Activated CD4-positive, alpha-beta T cell treated with anti-CD3 and anti-CD28 coated beads, Interleukin-2, amount 10 ng/mL, durations not matched to agents 24 days and 14 days (primary cell): ENCODE data around the gene ARL3. TPM values are rescaled to one million over a fixed set of nuclear protein-coding genes. Genes with fewer than 3 reads are reported as not detected.
A peak's percentile ranks its signal among the peaks of the same experiment; 100 is the strongest.

Source experiments
- DNase-seq: peaks from one replicate; pipeline ENCODE4 v3.0.0; 2022
- H3K27ac Mint-ChIP-seq: one replicate; pipeline ENCODE4 v1.8.0; 2022; ENCODE audit warnings: mild to moderate bottlenecking, mixed read lengths
- H3K27me3 Mint-ChIP-seq: one replicate; pipeline ENCODE4 v1.8.0; 2022; ENCODE audit warnings: mixed read lengths
- H3K36me3 Mint-ChIP-seq: one replicate; pipeline ENCODE4 v1.8.0; 2022; ENCODE audit warnings: low read depth, mild to moderate bottlenecking, mixed read lengths
- H3K4me1 Mint-ChIP-seq: one replicate; pipeline ENCODE4 v1.8.0; 2021; ENCODE audit warnings: mixed read lengths
- H3K4me3 Mint-ChIP-seq: one replicate; pipeline ENCODE4 v1.8.0; 2022; ENCODE audit warnings: mild to moderate bottlenecking, moderate library complexity, mixed read lengths
- H3K9me3 Mint-ChIP-seq: one replicate; pipeline ENCODE4 v1.8.0; 2021; ENCODE audit warnings: mixed read lengths
- intact Hi-C: fragments of 100-400 bp; cut with micrococcal nuclease; formaldehyde crosslinking; loops from one replicate; pipeline ENCODE4 v1.15.1; 2023
- total RNA-seq: library from RNA; stranded (reverse); gene quantifications from 2 replicates; pipeline ENCODE4 v1.2.3, GENCODE V29; 2022

The ARL3 gene
- total RNA-seq, 1 donor from 2014 or later, result 6.4 TPM

DNA sequence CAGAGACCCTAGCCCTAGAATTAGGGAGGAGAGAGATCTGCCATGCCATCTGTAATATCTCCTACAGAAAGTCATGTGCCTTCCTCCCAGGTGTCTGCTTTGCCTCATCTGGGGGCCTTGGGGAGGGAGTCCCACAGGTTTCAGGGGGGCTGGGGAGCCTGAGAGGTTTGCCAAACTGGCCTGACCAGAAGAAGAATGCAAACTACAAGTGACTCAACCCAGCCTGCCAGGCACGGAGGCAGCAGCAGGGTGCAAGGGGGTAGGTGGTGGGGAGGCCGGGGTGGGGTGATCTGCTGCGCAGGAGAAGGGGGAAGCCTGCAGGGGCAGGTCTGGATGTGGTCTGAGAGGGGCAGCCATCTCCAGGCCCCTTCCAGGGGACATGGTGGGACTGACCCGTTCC, 79.5 kb downstream of the ARL3 start:
- DNase-seq, result no peak
- H3K4me1 Mint-ChIP-seq, result peaks cover 43% of the 10 kb centered on the region
- no peak overlapping the region for H3K4me3 Mint-ChIP-seq
- no peaks in the 10 kb centered on the region for H3K36me3 Mint-ChIP-seq
- no peaks in the 10 kb centered on the region for H3K27me3 Mint-ChIP-seq
- peak overlapping the region; percentile 43 for H3K27ac Mint-ChIP-seq
- H3K9me3 Mint-ChIP-seq, result no peaks in the 10 kb centered on the region
- intact Hi-C loops, result no loop called here

DNA sequence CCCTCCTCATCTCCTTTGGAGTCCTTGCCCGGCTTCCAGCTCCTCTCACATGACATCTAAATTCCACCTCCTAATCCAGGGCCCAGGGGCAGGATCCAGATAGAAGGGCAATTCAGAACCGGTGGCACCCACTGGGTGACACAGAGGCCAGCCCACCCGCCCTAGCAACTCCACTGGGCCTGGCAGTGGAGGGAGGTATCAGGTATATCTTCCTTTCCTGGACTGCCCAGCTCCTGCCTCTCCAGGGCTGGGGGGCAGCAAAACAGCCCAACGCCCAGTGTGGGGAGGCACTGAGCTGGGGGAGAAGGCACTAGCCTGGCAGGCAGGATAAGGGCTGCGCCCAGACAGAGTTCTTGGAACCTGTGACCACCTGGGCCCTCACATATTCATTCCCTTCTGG, 80.3 kb downstream of the ARL3 start:
- intact Hi-C loops, result no loop called here
- Mint-ChIP-seq H3K27ac (peak overlapping the region; percentile 87), H3K4me3 (peak overlapping the region; percentile 65), H3K4me1 (peaks cover 43% of the 10 kb centered on the region), H3K27me3 (no peaks in the 10 kb centered on the region), H3K36me3 (no peaks in the 10 kb centered on the region), H3K9me3 (no peaks in the 10 kb centered on the region)
- DNase-seq, result no peak

DNA sequence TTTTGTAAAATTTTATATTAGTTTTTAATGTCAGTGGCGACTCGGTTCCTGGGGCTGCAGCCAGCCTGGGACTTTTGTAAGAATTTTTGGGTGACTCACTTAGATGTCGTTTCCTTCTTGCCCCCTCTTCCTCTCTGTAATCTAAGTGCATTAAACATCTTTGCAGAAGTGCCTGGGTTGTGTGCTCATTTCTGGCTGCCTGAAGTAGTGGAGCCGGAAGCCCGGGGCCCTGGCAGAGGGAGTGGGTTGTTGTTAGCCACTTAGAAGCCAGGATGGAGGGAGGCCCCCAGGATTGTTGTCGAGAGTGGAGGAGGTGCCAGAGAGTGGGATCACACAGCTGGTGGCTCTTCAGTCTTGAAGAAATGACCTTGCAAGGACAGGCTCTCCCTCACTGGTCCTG, 80.9 kb downstream of the ARL3 start:
- Mint-ChIP-seq H3K27ac (peak overlapping the region; percentile 87), H3K9me3 (no peaks in the 10 kb centered on the region), H3K4me3 (peak overlapping the region; percentile 65), H3K36me3 (no peaks in the 10 kb centered on the region), H3K4me1 (peaks cover 42% of the 10 kb centered on the region), H3K27me3 (no peaks in the 10 kb centered on the region)
- intact Hi-C loops, result no loop called here
- peak; percentile 74 for DNase-seq

DNA sequence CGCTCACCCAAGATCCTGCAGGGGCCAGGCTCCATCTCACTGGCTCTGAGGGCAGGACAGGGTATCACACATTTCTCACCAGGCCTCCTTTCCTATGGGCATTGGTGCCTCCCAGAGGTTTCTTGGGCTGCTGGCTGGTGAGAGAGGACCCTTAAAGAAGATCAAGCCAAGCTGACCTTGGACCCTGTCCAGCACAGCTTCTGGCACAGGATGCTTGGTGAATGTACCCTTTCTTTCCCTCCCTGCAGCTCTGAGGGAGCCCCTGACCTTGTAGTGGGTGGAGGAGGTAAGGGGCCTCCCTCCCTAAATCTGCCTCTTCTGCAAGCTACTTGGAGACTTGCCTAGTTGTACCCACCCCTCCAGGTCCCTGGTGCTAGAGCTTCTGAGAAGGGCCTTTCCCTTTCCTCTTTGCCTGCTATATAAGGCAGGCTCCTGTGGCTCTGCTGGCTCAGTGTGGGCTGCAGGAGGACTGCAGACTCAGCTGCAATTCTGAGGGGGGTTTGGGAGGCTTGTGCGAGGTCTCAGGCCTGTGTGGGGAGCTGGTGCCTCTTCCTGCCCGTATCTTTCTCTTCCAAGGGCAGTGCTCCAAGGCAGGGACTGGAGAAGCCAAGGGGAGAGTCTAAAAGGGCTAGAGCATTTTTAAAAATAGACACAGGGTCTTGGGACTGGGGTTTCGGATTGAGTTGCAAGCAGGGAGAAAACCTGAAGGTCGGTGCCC, 81.6 kb downstream of the ARL3 start:
- Mint-ChIP-seq H3K9me3 (no peaks in the 10 kb centered on the region), H3K36me3 (no peaks in the 10 kb centered on the region), H3K27ac (peak overlapping the region; percentile 87), H3K4me3 (peak overlapping the region; percentile 65), H3K4me1 (peaks cover 42% of the 10 kb centered on the region), H3K27me3 (no peaks in the 10 kb centered on the region)
- DNase-seq, result peak; percentile 66
- intact Hi-C loops, result no loop called here

DNA sequence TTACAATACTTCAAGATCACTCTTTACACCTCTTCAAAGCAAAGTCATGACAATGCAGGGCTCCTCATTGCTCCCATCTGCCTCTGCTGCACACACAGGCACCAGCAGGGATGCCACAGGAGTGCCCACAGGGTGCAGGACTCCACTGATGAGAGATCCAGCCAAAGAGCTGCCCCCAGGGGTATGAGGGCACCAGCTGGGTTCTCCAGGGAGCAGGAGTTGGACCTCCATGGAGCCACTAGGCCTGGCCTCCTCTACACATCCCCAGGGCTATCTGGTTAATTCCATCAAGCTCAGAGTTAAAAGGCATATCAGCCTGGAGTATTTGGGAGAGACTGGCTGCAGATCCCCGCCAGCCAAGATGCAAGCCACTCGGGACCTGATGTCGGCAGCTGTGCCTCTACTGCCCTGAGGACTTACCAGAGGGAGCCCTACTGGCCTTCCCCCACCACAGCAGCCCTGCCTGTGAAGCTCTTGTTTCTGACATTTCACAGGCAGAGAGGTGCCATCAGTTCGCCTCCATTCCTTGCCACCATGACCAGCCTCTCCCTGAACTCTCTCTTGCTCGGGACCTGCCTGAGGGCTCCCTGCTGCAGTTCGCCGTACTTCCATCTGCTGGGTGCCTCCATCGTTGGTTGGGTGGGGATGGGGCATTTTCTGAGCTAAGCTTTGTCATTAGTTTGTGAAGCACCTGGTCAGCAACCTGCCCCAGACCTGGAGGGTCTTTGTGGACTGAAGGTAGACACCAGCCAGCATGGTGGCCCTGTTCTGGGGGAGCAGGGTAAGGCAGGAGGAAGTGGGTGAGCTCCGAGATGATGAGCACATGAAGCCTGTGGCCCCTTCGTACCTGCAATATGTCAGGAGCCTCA, 82.4 kb downstream of the ARL3 start:
- H3K36me3 Mint-ChIP-seq, result no peaks in the 10 kb centered on the region
- intact Hi-C loops, result no loop called here
- H3K4me3 Mint-ChIP-seq, result no peak overlapping the region
- no peaks in the 10 kb centered on the region for H3K9me3 Mint-ChIP-seq
- no peak for DNase-seq
- peaks cover 39% of the 10 kb centered on the region for H3K4me1 Mint-ChIP-seq
- no peaks in the 10 kb centered on the region for H3K27me3 Mint-ChIP-seq
- H3K27ac Mint-ChIP-seq, result peak overlapping the region; percentile 87

DNA sequence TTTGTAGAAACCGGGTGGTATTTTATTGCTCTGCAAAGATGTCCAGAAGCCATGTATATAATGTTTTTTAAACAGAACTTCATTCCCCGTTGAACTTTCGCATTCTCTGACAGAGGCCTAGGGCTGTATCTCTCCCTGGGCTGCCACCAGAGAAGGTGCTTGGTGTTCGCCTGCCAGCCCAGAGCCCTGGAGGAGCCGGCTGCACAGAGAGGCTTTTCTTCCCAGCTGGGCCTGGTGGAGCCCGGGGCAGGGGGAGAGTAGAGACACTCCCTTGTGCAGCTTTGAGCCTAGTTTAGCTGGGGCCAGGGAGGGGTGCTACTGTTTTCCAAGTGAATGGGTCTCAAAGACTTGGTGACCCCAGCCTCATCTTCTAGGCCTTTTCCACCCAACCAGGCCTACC, 83.5 kb downstream of the ARL3 start:
- Mint-ChIP-seq H3K4me3 (no peak overlapping the region), H3K27me3 (no peaks in the 10 kb centered on the region), H3K9me3 (no peaks in the 10 kb centered on the region), H3K36me3 (no peaks in the 10 kb centered on the region), H3K27ac (no peak overlapping the region), H3K4me1 (peaks cover 36% of the 10 kb centered on the region)
- no peak for DNase-seq
- intact Hi-C loops, result no loop called here

DNA sequence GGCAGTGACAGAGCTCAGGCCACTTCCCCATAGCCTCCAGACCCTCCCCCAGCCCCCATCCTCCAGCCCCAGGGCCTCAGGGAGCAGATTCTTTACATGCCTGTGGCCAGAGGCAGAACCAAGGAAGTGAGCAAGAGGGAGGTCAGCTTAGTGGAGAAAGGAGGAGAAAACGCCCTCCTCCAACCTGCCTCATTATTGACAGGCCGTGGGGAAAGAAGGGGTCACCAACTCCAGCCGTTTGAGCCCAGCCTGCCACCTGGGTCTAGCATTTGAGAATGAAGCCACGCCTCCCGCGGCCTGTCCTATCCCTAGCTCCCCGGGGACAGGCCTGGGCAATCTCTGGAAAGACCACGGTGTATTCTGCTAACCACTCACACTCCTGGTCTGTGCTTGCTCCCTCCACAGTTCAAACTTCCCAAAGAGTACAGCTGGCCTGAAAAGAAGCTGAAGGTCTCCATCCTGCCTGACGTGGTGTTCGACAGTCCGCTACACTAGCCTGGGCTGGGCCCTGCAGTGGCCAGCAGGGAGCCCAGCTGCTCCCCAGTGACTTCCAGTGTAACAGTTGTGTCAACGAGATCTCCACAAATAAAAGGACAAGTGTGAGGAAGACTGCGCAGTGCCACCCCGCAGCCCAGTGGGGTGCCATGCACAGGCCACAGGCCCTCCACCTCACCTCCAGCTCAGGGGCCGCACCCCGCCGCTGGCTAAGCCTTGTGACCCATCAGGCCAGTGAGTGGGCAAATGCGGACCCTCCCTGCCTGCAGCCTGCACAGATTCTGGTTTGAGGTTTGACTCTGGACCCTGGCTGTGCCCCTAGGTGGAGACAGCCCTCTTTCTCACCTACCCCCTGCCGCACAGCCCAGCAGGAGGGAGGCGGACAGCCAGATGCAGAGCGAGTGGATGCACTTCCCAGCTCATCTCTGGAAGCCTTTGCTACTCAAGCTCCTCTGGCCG, 84.3 kb downstream of the ARL3 start:
- intact Hi-C loops, result no loop called here
- H3K4me3 Mint-ChIP-seq, result no peak overlapping the region
- no peaks in the 10 kb centered on the region for H3K27me3 Mint-ChIP-seq

DNA sequence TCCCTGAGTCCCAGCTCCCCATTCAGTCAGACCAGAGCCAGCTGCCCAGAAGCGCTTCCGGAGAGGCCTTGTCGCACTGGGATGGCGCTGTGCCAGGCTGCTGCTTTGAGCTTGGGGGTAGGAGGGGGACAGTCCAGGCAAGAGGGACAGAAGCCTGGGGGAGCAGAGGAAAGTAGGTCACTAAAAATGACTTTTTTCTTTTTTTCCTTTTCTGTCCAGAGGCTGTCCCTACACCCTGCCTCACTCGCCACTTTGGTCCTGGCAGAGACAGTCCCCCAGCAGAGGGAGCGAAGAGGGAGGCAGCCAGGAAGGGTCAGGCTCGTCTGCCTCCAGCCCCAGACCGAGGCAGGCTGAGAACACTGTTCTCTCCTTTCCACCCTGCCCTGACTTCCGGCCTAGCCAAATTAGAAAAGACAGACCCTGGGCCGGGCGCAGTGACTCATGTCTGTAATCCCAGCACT, 85.7 kb downstream of the ARL3 start:
- Mint-ChIP-seq H3K4me3 (no peak overlapping the region), H3K9me3 (no peaks in the 10 kb centered on the region), H3K36me3 (no peaks in the 10 kb centered on the region), H3K27me3 (no peaks in the 10 kb centered on the region), H3K27ac (no peak overlapping the region), H3K4me1 (peaks cover 18% of the 10 kb centered on the region)
- intact Hi-C loops, result no loop called here
- no peak for DNase-seq

More for the DNA sequence above, 84.3 kb downstream of the ARL3 start:
- no peak overlapping the region for H3K27ac Mint-ChIP-seq
- H3K9me3 Mint-ChIP-seq, result no peaks in the 10 kb centered on the region
- H3K4me1 Mint-ChIP-seq, result peaks cover 29% of the 10 kb centered on the region
- no peaks in the 10 kb centered on the region for H3K36me3 Mint-ChIP-seq
- DNase-seq, result no peak

DNA sequence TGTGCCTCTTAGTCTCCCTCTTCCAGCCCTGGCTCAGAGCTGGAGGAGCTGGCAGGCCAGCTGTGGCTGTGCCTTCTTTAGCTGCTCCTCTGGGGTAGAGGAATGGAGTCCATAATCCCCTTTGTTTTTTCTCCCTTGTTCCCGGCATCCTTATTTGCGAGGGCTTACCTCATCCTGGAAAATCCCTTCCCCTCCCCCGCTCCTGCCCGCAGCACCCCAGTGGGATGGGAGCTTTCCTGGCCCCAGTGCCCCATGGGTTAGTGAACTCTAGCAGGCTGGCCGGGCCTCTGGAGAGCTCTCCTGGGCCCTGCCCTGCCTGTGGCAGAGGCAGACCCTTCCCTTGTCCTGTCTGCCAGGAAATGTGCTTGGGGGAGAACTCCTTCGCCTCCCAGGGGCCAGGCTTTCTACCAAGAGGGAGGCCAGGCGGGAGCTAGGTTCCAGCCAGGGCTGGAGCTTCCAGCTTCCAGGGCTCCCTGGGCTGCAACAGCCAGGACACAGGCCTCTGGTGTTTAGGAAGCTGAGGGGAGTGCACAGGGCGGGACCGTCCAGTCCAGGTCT, 86.4 kb downstream of the ARL3 start:
- intact Hi-C loops, result no loop called here
- Mint-ChIP-seq H3K27ac (peak overlapping the region; percentile 35), H3K27me3 (no peaks in the 10 kb centered on the region), H3K4me3 (no peak overlapping the region), H3K36me3 (no peaks in the 10 kb centered on the region), H3K4me1 (peaks cover 12% of the 10 kb centered on the region), H3K9me3 (no peaks in the 10 kb centered on the region)
- no peak for DNase-seq

DNA sequence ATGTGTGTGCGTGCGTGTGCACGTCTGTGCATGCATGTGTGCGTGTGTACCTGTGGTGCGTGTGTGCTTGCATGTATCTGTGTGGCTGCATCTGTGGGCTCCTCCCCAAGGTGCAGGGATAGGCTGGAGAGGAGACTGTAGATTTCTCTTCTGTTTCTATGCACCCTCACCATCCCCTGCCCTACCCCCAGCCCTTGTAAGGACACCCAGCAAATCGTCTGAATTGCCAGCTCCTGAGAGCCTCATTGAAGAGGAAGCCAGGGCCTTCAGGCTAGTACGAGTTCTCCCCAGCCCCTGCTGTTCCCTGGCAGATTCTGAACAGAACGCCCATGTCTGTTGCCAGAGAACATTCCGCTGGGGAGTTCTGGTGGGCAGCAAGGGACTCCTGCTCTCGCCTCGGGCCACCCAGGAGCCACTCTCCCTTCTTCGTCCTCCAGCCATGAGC, 86.9 kb downstream of the ARL3 start:
- intact Hi-C loops, result no loop called here
- Mint-ChIP-seq H3K27me3 (no peaks in the 10 kb centered on the region), H3K4me1 (peaks cover 7% of the 10 kb centered on the region), H3K36me3 (no peaks in the 10 kb centered on the region), H3K9me3 (no peaks in the 10 kb centered on the region), H3K4me3 (no peak overlapping the region), H3K27ac (no peak overlapping the region)
- DNase-seq, result no peak

DNA sequence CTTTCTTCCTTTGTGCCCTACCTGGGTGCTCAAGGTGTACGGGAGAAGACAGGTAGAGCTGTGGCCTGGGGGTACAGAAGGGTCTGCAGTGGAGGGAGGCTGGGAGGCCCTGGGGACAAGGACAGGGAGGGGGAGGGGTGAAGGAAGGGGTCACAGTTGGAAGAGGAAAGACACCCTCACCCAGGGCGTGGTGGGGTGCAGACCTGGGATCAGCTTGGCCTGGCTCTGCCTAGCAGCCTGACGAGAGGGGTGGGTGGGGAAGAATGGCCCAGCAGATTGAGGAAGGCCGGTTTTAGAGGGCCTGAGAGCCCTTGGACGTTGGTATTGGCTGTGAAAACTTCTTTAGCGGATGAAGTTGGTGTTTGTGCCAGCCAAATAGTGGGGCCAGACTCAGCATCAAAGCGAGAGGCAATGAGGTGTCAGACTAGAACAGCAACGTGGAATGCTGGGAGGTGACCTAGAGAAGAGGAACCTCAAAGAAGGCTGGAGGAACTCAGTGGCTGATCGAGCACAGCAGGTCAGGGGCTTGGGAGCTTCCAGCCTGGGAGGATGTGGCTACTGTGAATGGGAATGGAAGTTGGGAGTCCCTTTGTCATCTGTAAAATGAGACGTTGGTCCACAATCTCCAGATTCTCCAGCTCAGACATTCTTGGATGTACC, 88.0 kb downstream of the ARL3 start:
- no peak for DNase-seq
- Mint-ChIP-seq H3K4me3 (no peak overlapping the region), H3K27me3 (no peaks in the 10 kb centered on the region), H3K9me3 (no peaks in the 10 kb centered on the region), H3K36me3 (no peaks in the 10 kb centered on the region), H3K4me1 (peaks cover 2% of the 10 kb centered on the region), H3K27ac (no peak overlapping the region)
- intact Hi-C loops, result no loop called here

DNA sequence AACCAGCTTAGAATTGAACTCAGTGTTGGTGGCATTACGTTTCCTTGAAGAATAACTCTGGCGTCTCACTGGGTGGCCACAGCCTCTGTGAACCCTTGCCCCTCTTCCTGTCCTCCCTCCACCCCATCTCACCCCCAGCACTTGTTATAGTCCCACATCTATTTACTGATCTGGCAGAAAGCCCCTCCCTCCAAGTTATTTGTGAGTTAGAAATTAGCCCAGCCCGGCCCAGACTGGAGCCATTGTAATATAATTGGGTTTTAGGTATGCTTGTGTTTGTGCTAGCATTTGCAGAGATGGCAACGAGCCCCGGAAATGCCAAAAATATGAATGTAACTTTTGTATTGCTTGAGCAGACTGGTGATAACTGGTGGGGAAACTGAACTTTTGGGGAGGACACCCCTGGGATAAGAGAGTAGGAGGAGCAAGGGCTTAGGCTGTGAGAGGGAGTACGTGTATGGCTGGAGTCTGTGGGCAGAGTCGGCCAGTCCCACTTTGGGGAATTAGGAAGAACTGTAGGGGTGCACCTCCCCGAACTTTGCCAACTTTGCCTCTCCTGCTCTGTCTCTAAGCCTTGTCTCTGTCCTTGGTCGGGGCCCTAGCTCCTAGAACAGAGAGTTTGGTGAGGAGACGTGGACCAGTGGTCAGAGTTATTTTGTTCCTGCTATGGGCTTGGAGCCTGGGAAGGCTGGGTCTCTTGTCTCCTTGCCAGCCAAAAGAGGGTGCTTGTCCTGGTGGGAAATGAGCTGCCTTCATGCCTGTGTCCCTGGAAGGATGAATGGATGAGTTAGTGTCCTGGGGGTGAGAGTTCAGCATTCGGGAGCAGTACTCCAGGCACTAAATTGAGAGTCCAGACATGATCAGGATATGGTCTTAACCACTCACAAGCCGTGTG, 89.2 kb downstream of the ARL3 start:
- Mint-ChIP-seq H3K4me3 (no peak overlapping the region), H3K36me3 (no peaks in the 10 kb centered on the region), H3K4me1 (no peaks in the 10 kb centered on the region), H3K27ac (no peak overlapping the region), H3K27me3 (no peaks in the 10 kb centered on the region), H3K9me3 (no peaks in the 10 kb centered on the region)
- no peak for DNase-seq
- intact Hi-C loops, result no loop called here
